Peyer's patch (tissue), 4 donors: ENCODE data around the gene LTBP1.

ENCODE experiments used
- POLR2A ChIP-seq, 2 donors: fragments of 450-650 bp; IDR thresholded peaks; one replicate each; pipeline ENCODE4 v1.5.1; 2017; ENCODE audit warnings: antibody characterized with exemption in 2 of 2, mild to moderate bottlenecking in 2 of 2, moderate library complexity in 2 of 2
- TF ChIP-seq, protein P1 (sequence below), 6 experiments: fragments of 450-650 bp in 4 of 6; fragments of 200-600 bp in 2 of 6; sonication (generic) in 1 of 6; IDR thresholded peaks; one replicate each; pipeline ENCODE4 v1.5.1; 2017 to 2019; ENCODE audit warnings: antibody characterized with exemption in 6 of 6, mild to moderate bottlenecking in 3 of 6, moderate library complexity in 1 of 6

DNA sequence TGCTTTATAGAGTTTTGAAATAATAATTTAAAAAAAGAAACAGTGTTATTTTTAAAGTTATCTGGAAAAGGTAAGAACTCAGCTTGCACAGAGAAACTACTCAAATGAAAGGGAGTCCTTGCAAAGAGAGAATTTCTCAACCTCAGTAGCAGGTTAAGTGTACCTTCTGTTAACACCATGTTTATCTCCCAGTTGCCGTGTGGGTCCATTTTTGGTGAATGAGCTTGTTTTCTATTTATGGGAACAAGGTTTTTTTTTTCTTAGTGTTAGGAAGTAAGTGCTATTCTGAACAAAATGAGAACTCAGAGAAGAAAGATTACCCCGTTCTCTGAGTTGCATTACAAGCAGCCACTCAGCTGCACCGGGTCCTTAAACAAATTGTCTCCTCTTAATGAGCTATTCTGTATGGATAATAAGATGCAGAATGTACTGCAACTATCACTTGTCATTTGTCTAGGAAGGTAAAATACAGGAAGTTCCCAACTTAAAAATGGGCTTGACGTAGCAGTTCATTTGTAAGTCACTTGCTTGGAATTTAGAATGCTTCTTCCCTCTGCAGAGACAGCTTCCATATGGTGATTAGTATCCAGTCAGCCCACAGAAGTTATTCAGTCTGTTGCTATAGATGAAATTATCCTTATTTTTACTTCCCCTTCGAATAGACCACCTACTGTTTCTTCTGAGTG, 74.9 kb downstream of the LTBP1 start:
- TF ChIP-seq, protein P1, sequence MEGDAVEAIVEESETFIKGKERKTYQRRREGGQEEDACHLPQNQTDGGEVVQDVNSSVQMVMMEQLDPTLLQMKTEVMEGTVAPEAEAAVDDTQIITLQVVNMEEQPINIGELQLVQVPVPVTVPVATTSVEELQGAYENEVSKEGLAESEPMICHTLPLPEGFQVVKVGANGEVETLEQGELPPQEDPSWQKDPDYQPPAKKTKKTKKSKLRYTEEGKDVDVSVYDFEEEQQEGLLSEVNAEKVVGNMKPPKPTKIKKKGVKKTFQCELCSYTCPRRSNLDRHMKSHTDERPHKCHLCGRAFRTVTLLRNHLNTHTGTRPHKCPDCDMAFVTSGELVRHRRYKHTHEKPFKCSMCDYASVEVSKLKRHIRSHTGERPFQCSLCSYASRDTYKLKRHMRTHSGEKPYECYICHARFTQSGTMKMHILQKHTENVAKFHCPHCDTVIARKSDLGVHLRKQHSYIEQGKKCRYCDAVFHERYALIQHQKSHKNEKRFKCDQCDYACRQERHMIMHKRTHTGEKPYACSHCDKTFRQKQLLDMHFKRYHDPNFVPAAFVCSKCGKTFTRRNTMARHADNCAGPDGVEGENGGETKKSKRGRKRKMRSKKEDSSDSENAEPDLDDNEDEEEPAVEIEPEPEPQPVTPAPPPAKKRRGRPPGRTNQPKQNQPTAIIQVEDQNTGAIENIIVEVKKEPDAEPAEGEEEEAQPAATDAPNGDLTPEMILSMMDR (IDR thresholded peaks at IDR 0.05): no peak
- no peak for TF ChIP-seq POLR2A (IDR thresholded peaks at IDR 0.05)
